H9 (cell line): ENCODE measurements around the gene PLAC1. TPM values are rescaled to one million over a fixed set of nuclear protein-coding genes. Genes with fewer than 3 reads are reported as not detected.
A peak's percentile ranks its signal among the peaks of the same experiment; 100 is the strongest.

ENCODE experiments used
- DNase-seq: peaks from one replicate; pipeline ENCODE4 v3.0.0-alpha.2; 2017
- H2AFZ ChIP-seq: one replicate; pipeline ENCODE4 v1.6.1; 2013; ENCODE audit warnings: mild to moderate bottlenecking, low read length, control low read depth, moderate library complexity
- H2AK5ac ChIP-seq: 2 replicates; pipeline ENCODE4 v1.6.1; 2013; ENCODE audit warnings: low read length, control low read depth, mixed read lengths; ENCODE audit not compliant: insufficient read length
- H2BK120ac ChIP-seq: one replicate; pipeline ENCODE4 v1.6.1; 2013; ENCODE audit warnings: low read depth, mild to moderate bottlenecking, low read length, control low read depth, inconsistent platforms; ENCODE audit not compliant: poor library complexity, severe bottlenecking
- H2BK12ac ChIP-seq: 2 replicates; pipeline ENCODE4 v1.6.1; 2013; ENCODE audit warnings: low read length, control low read depth, mixed read lengths, low read depth; ENCODE audit not compliant: insufficient read length
- H2BK15ac ChIP-seq: 2 replicates; pipeline ENCODE4 v1.6.1; 2013; ENCODE audit warnings: low read depth, low read length, control low read depth
- H2BK20ac ChIP-seq: one replicate; pipeline ENCODE4 v1.6.1; 2013; ENCODE audit warnings: low read depth, mild to moderate bottlenecking, low read length, control low read depth, inconsistent platforms; ENCODE audit not compliant: poor library complexity, severe bottlenecking
- H2BK5ac ChIP-seq: 2 replicates; pipeline ENCODE4 v1.6.1; 2013; ENCODE audit warnings: low read length, control low read depth, mixed read lengths; ENCODE audit not compliant: insufficient read length
- H3K14ac ChIP-seq: 2 replicates; pipeline ENCODE4 v1.6.1; 2013; ENCODE audit warnings: low read length, control low read depth; ENCODE audit not compliant: insufficient read depth
- H3K18ac ChIP-seq: 2 replicates; pipeline ENCODE4 v1.6.1; 2013; ENCODE audit warnings: low read depth, mild to moderate bottlenecking, mixed read lengths, low read length, control low read depth; ENCODE audit not compliant: insufficient read length
- H3K23ac ChIP-seq: 2 replicates; pipeline ENCODE4 v1.6.1; 2013; ENCODE audit warnings: low read length, control low read depth, mixed read lengths, low read depth; ENCODE audit not compliant: insufficient read length
- H3K23me2 ChIP-seq: 2 replicates; pipeline ENCODE4 v1.6.1; 2013; ENCODE audit warnings: low read depth, mild to moderate bottlenecking, mixed read lengths, low read length, control low read depth; ENCODE audit not compliant: insufficient read length, poor library complexity, severe bottlenecking
- H3K27ac ChIP-seq: 2 replicates; pipeline ENCODE4 v1.5.1; 2013; ENCODE audit warnings: low read length, control low read depth, mixed read lengths, low read depth; ENCODE audit not compliant: insufficient read length
- H3K27me3 ChIP-seq: 2 replicates; pipeline ENCODE4 v1.6.1; 2013; ENCODE audit warnings: low read length, control low read depth, inconsistent platforms; ENCODE audit not compliant: insufficient read depth
- H3K4ac ChIP-seq: 2 replicates; pipeline ENCODE4 v1.6.1; 2013; ENCODE audit warnings: low read depth, mild to moderate bottlenecking, control low read depth, inconsistent platforms, low read length, moderate library complexity
- H3K4me1 ChIP-seq: 2 replicates; pipeline ENCODE4 v1.6.1; 2013; ENCODE audit warnings: low read length, control low read depth, inconsistent platforms; ENCODE audit not compliant: insufficient read depth
- H3K4me2 ChIP-seq: 2 replicates; pipeline ENCODE4 v1.6.1; 2013; ENCODE audit warnings: low read length, control low read depth, mixed read lengths; ENCODE audit not compliant: insufficient read length, insufficient read depth
- H3K56ac ChIP-seq: 2 replicates; pipeline ENCODE4 v1.6.1; 2013; ENCODE audit warnings: low read depth, mild to moderate bottlenecking, mixed read lengths, low read length, control low read depth; ENCODE audit not compliant: insufficient read length
- H3K79me1 ChIP-seq: 2 replicates; pipeline ENCODE4 v1.6.1; 2013; ENCODE audit warnings: low read depth, mild to moderate bottlenecking, moderate library complexity, low read length, control low read depth, inconsistent platforms; ENCODE audit not compliant: insufficient read depth, poor library complexity, severe bottlenecking
- H3K79me2 ChIP-seq: 2 replicates; pipeline ENCODE4 v1.6.1; 2013; ENCODE audit warnings: low read length, control low read depth, inconsistent platforms; ENCODE audit not compliant: insufficient read depth
- H3K9ac ChIP-seq: 2 replicates; pipeline ENCODE4 v1.6.1; 2013; ENCODE audit warnings: low read length, control low read depth, mixed read lengths; ENCODE audit not compliant: insufficient read length; ENCODE audit errors: extremely low read depth
- H3K9me3 ChIP-seq: one replicate; pipeline ENCODE4 v1.6.1; 2013; ENCODE audit warnings: low read depth, low read length, inconsistent platforms; ENCODE audit not compliant: control insufficient read depth
- H3T11ph ChIP-seq: one replicate; pipeline ENCODE4 v1.6.1; 2013; ENCODE audit warnings: mild to moderate bottlenecking, low read length, control low read depth, inconsistent platforms
- H4K20me1 ChIP-seq: one replicate; pipeline ENCODE4 v1.6.1; 2013; ENCODE audit not compliant: control insufficient read depth, insufficient read length, insufficient read depth
- H4K5ac ChIP-seq: 2 replicates; pipeline ENCODE4 v1.6.1; 2013; ENCODE audit warnings: low read depth, mild to moderate bottlenecking, mixed read lengths, low read length, control low read depth; ENCODE audit not compliant: insufficient read length
- H4K8ac ChIP-seq: replicated peaks from 2 replicates; pipeline ENCODE4 v1.6.1; 2013; ENCODE audit warnings: low read length, control low read depth, mixed read lengths, low read depth; ENCODE audit not compliant: insufficient read length
- H4K91ac ChIP-seq: 2 replicates; pipeline ENCODE4 v1.6.1; 2013; ENCODE audit warnings: low read depth, mild to moderate bottlenecking, moderate library complexity, mixed read lengths, low read length, control low read depth; ENCODE audit not compliant: insufficient read length
- H3K27ac Mint-ChIP-seq, 3 experiments: 2 replicates in 2 of 3; 3 replicates in 1 of 3; pipeline ENCODE4 v1.8.0; 2020 to 2021; ENCODE audit warnings: mixed read lengths in 3 of 3, mild to moderate bottlenecking in 1 of 3, moderate library complexity in 1 of 3
- H3K27me3 Mint-ChIP-seq: 2 replicates; pipeline ENCODE4 v1.8.0; 2021; ENCODE audit warnings: low read depth, mild to moderate bottlenecking, moderate library complexity, mixed read lengths
- H3K36me3 Mint-ChIP-seq, 3 experiments: 2 replicates in 2 of 3; 3 replicates in 1 of 3; pipeline ENCODE4 v1.8.0; 2020 to 2021; ENCODE audit warnings: low read depth in 3 of 3, mixed read lengths in 3 of 3; ENCODE audit not compliant: insufficient read depth in 1 of 3
- H3K4me1 Mint-ChIP-seq, 2 experiments: 2 replicates each; pipeline ENCODE4 v1.8.0; 2020; ENCODE audit warnings: mixed read lengths in 2 of 2
- H3K4me3 Mint-ChIP-seq, 2 experiments: 2 replicates in 1 of 2; 3 replicates in 1 of 2; pipeline ENCODE4 v1.8.0; 2020 to 2021; ENCODE audit warnings: mild to moderate bottlenecking in 2 of 2, mixed read lengths in 2 of 2, moderate library complexity in 1 of 2
- H3K9me3 Mint-ChIP-seq, 2 experiments: 2 replicates in 1 of 2; 3 replicates in 1 of 2; pipeline ENCODE4 v1.8.0; 2020; ENCODE audit warnings: mild to moderate bottlenecking in 2 of 2, mixed read lengths in 2 of 2, moderate library complexity in 1 of 2
- WGBS: extraction: QIAGEN DNeasy Blood & Tissue Kit; methylation state at CpG from one replicate; pipeline ENCODE4 v1.1.7; 2013; ENCODE audit warnings: missing lambda C conversion rate, low lambda C conversion rate, mixed read lengths; ENCODE audit not compliant: insufficient read length; ENCODE audit errors: extremely low coverage; 5-methylcytosine and 5-hydroxymethylcytosine counted together
- total RNA-seq: library from RNA; stranded (reverse); gene quantifications from 2 replicates; pipeline ENCODE4 v1.2.1, GENCODE V29; 2021
- TF ChIP-seq, protein P1 (sequence below): fragments of 200-600 bp; sonication (generic); conservative IDR thresholded peaks from 3 replicates; pipeline ENCODE4 v1.8.0; 2021; ENCODE audit warnings: antibody characterized with exemption, mild to moderate bottlenecking

Gene PLAC1
- total RNA-seq, 1 experiment from 2014 or later: 0.68 TPM

DNA sequence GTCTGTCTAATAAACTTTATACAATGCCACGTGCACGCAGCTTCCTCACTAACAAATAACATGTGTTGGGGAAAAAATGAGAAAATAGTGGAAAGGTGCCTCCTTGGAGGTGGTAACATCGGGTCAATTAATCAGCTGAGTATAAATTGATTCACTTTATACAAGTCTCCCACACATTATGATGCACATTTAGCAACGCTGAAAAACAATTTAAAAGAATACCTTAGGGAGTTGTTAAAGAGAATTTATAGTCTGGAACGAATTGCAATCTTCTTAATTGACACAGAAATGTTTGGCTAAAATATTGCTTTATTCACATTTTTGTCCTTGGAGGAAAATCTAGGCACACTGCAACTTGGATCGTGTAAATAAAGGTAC, 114.1 kb downstream of the PLAC1 start:
- Histone ChIP-seq H3K4me1 (peaks cover 9% of the 10 kb centered on the region), H2BK5ac (no peak overlapping the region), H3K4ac (no peak overlapping the region), H2BK20ac (no peak overlapping the region), H3K14ac (no peak overlapping the region), H3K9ac (peak overlapping the region; percentile 73), H3K23me2 (peaks cover 14% of the 10 kb centered on the region), H2AK5ac (no peak overlapping the region), H3K18ac (no peak overlapping the region), H3K4me2 (peak overlapping the region; percentile 69), H3K56ac (no peak overlapping the region), H2BK12ac (no peak overlapping the region), H3K79me1 (no peaks in the 10 kb centered on the region), H3K27ac (no peak overlapping the region), H3K27me3 (peaks cover 18% of the 10 kb centered on the region; the same call in 1 of the 2 replicates), H4K8ac (no peak overlapping the region), H4K5ac (no peak overlapping the region), H3T11ph (no peak overlapping the region), H2BK120ac (no peak overlapping the region), H3K23ac (no peak overlapping the region), H2AFZ (no peak overlapping the region), H3K9me3 (no peaks in the 10 kb centered on the region), H2BK15ac (no peak overlapping the region), H4K20me1 (peaks cover 3% of the 10 kb centered on the region), H4K91ac (no peak overlapping the region), H3K79me2 (no peaks in the 10 kb centered on the region)
- no peak overlapping the region for H3K27ac Mint-ChIP-seq
- H3K9me3 Mint-ChIP-seq: peaks cover 9 to 68% of the 10 kb centered on the region in 2 experiments
- peaks cover 40% of the 10 kb centered on the region for H3K27me3 Mint-ChIP-seq
- H3K36me3 Mint-ChIP-seq: no peaks in the 10 kb centered on the region
- no peak for DNase-seq
- TF ChIP-seq, protein P1, sequence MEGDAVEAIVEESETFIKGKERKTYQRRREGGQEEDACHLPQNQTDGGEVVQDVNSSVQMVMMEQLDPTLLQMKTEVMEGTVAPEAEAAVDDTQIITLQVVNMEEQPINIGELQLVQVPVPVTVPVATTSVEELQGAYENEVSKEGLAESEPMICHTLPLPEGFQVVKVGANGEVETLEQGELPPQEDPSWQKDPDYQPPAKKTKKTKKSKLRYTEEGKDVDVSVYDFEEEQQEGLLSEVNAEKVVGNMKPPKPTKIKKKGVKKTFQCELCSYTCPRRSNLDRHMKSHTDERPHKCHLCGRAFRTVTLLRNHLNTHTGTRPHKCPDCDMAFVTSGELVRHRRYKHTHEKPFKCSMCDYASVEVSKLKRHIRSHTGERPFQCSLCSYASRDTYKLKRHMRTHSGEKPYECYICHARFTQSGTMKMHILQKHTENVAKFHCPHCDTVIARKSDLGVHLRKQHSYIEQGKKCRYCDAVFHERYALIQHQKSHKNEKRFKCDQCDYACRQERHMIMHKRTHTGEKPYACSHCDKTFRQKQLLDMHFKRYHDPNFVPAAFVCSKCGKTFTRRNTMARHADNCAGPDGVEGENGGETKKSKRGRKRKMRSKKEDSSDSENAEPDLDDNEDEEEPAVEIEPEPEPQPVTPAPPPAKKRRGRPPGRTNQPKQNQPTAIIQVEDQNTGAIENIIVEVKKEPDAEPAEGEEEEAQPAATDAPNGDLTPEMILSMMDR: no peak
- peaks cover 39 to 51% of the 10 kb centered on the region in 2 experiments for H3K4me1 Mint-ChIP-seq
- peak overlapping the region; percentile 67 to 83 for H3K4me3 Mint-ChIP-seq
- no CpG with 5 or more reads among the region's 6 CpGs for WGBS
